NCI-H2171 (cell line): ENCODE data around the gene WBP2.
"Not testable (repeated sequence)": the region's sequence is repeated elsewhere in the genome, so short reads cannot be mapped to it uniquely, and the experiment has no call there.

Source experiments
- DNase-seq: peaks from one replicate; lab custom pipeline; 2025; lab: John Stamatoyannopoulos, UW

The WBP2 gene

DNA sequence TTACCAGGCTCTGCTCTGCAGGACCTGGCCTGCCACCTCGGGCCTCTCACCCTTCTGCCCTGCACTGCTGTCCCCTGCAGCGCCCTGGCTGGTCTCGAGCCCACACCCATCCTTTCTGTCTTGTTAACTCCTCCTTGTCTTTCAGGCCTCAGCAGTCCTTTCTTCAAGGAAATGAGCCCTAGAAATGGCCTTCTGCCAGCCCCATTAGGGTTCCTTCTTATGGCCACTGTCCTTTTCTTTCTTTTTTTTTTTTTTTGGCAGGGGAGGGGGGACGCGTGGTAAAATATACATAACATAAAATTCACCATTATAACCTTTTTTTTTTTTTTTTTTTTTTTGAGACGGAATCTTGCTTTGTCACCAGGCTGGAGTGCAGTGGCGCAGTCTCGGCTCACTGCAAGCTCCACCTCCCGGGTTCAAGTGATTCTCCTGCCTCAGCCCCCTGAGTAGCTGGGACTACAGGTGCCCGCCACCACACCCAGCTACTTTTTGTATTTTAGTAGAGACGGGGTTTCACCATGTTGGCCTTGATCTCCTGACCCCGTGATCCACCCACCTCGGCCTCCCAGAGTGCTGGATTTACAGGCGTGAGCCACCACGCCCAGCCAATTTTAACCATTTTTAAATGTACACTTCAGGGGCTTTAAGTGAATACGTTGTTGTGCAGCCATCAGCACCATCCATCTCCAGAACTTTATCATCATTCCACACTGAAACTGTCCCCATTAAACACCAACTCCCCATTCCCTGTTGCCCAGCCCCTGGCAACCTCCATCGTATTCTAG is 10.5 kb upstream of the WBP2 start:
- not testable (repeated sequence) for DNase-seq

DNA sequence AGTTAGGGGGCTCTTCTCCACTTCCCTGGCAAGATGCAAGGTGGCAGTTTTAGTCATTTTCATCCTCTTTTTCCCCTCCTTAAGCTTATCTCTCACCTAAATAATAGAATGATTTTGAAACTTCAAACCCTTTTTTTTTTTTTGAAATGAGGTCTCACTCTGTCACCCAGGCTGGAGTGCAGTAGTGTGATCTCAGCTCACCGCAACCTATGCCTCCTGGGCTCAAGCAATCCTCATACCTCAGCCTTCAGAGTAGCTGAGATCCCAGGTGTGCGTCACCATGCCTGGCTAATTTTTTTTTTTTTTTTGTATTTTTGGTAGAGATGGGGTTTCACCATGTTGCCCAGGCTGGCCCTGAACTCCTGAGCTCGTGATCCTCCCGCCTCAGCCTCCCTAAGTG is 9.8 kb upstream of the WBP2 start:
- not testable (repeated sequence) for DNase-seq

DNA sequence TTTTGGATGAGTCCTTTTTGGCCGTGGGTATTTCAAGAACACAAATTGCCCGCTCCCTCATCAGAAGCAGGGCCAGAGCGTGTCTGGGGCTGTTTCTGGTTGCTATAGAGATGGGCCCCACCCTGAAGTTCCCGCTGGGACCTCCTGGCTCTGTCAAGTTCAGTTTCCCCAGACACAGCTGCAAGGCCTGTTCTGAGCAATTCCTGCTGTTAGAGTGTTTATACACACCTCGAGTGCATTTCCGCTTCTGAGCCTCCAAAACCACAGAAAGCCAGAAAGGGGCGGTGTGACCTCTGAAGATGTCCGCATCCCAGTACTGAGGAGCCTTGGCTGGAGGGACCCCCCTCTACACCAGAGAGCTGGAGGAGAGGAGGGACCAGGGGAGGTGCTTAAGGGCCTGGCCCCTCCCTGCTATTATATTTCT is 9.3 kb upstream of the WBP2 start:
- DNase-seq = peak; percentile 48

DNA sequence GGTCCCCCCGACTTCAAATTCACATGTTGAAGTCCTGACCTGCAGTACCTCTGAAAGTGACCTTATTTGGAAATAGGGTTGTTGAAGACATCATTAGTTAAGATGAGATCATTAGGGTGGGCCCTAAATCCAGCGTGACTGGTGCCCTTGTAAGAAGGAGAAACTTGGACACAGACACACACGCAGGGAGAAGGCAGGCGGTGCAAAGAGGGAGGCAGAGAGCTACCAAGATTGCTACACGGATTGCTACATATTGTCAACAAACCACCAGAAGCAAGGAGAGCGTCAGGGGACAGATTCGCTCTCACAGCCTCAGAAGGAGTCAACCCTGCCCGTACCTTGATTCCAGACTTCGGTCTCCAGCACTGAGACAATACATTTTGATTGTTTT is 6.8 kb upstream of the WBP2 start:
- no peak for DNase-seq

DNA sequence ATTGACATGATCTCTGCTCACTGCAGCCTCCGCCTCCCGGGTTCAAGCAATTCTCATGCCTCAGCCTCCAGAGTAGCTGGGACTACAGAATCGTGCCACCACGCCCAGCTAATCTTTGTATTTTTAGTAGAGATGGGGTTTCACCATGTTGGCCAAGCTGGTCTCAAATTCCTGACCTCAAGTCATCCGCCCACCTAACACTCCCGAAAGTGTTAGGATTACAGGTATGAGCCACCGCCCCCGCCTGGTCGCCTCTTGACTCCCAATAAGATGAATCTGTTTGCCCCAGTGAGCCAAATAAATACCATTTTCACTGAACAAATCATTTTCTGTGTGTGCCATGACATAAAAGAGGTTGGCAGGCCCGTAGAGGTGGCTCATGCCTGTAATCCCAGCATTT is 4.2 kb upstream of the WBP2 start:
- DNase-seq = not testable (repeated sequence)

DNA sequence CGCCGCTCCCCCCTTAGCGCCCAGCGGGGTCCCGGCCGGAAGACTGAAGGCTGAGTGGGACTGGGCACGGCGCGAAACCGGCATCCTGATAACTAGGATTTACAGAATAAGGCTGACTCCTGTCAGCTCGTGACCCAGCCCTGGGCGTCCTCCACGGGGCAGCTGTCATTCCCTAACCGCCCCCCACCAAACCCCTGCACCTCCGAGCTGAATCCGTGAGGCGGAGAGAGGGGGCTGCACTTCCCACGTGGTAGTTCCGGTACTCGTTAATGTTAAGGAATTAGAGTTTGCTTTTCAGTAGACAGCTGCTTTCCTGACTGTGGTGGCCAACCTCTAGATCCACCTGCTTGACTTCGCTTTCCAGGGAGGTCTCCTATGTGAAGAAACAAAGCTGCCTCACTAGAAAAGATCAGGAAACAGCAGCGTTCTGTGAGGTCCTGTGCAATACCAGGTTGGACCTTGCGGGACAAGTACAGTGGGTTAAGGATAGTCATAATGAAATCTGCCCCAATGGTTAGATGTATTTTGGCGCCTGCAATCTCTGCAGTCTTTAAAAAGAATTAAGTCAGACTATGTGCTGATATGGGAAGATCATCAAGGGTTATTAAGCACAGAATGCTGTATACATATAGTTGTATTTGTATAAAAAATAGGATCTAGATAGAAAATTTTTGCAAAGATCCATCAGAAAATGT is 1.1 kb upstream of the WBP2 start:
- DNase-seq = no peak

DNA sequence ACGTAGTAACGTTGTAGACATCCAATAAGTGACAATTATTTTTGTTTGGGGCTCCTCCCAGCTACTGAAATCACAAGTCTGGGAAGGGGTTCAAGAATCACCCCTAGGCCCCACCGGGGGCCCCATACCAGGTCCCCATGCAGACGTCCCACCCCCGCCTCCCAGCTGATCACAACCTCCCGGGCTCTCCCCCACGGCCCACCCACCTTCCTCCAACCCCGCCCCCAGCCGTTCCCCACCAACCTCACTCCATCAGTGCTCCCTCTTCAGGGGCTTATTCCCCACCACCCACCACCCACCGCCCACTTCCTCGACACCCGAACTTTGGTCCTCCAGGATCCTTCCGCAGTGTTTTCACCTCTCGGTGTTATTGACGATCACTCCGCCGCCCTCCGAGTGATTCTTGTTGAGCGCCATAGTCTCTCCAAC is 240 bp downstream of the WBP2 start:
- DNase-seq = no peak

DNA sequence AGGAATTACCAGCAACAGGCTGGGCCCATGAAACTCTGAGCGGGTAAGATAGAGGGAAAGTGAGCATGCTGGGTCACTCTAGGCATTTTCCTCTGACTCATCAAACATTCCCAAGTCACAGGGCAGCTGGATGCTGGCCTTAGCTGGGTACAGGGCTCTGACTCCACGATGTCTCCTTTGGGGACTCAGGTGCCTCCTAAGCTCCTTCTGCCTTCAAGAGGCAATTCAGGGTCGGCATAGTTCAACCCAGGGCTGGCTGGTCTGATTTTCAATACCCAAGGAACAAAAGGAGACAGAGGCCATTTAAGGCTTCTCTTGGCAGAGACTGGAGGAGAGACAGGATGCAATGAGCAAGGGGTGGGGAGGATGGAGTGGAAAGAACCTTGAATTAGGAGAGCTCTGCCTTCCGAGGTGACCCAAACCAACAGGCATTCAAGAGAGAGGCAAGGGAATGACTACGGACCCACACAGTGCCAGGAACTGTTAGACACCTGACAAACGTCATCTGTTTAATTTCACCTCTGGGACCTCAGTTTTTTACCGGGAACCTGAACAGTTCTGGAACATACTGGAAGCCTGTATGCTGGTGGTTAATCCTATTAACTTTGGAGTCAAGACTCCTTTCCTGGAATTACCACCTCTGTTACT is 910 bp downstream of the WBP2 start:
- DNase-seq = no peak

DNA sequence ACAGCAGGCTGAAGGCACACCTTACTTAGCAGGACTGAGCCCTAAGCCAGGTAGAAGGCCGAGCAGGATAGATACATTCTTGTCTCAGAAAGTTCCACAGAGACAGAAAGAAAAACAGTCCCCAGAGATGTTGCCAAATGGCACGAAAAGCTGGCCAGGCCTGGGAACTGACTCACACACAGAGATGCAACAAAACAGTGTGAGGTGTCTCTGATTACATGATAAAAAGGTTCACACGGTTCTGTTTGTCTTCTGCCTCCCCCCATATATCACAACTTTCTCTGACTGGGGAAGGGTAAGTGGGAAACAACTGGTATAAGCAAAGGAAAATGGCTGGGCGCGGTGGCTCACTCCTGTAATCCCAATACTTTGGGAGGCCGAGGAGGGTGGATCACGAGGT is 1.7 kb downstream of the WBP2 start:
- DNase-seq = no peak

DNA sequence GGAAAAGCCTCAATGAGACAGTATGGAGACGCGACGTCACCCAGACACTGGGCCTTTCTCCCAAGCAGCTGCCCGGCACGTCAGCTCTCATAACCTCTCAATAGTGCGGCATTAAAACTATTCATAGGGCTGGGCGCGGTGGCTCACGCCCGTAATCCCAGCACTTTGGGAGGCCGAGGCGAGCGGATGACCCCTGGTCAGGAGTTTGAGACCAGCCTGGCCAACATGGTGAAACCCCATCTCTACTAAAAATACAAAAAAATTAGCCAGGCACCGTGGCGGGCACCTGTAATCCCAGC is 3.5 kb downstream of the WBP2 start:
- DNase-seq = not testable (repeated sequence)

DNA sequence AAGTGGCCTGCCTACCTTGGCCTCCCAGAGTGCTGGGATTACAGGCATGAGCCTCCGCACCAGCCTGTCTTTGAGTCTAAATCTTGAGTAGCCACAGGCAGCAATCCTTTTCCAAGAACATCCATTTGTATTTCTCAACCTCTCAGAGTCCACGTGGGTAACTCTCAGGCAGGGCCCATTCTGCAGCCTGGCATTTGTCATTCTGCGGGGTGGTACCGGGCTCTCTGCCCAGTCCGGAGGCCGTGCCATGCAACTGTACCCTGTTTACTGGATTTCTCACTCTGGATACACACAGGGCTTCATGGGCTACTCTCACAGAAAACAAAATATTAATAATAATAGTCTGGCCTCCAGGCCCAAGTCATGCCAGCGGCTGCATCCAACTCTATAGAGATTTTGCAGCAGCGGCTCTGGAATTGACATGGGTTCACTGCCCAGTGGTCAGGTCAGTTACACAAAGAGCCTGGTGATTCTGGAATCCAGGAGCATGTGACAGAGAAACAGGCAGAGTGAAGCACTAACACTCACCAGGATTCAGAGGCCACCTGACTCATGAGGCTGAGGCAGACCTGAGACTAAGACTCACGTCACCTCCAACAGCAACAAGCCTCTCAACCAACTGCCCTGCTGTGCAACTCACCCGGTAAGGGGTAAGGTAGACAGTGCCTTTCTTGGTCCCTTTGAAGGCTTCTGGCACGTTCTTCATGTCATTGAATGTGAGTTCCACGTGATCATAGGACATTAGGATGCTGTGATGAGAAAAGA is 4.0 kb downstream of the WBP2 start:
- no peak for DNase-seq

DNA sequence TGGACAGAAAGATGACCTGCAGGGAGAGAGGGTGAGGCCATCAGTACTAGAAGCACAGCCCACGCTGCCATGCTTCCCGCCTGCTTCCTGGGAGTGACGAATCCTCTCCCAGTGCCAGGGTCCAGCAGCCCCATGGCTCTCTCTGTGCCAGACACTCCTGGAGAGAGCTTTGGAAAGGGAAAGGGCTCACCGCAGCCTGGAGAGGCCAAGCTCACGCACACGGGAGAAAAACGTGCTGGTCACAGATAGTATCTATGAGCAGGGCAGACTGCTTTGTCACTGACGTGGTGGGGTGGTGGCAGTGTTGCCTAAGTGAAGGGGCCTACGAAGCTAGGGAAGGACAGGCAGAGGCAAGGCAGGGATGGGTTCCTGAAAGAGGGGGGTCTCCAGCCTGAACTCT is 5.4 kb downstream of the WBP2 start:
- no peak for DNase-seq

DNA sequence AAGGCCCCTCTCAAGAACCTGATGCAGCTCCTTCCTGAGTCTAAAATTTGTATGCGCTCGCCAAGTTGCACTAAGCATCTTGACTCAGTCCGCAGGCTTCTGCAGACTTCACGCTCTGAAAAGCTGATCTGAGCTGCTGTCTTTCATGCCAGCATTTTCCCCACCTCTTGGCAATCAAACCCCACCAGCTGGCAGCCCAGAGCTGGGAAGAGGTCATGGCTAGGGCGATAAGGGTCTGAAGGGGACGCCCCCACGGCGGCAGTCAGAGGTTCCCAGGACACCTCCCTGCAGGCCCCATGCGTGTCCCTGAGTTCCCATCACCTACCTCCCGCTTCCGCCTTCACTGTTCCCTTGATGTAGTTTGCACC is 5.9 kb downstream of the WBP2 start:
- DNase-seq = no peak

DNA sequence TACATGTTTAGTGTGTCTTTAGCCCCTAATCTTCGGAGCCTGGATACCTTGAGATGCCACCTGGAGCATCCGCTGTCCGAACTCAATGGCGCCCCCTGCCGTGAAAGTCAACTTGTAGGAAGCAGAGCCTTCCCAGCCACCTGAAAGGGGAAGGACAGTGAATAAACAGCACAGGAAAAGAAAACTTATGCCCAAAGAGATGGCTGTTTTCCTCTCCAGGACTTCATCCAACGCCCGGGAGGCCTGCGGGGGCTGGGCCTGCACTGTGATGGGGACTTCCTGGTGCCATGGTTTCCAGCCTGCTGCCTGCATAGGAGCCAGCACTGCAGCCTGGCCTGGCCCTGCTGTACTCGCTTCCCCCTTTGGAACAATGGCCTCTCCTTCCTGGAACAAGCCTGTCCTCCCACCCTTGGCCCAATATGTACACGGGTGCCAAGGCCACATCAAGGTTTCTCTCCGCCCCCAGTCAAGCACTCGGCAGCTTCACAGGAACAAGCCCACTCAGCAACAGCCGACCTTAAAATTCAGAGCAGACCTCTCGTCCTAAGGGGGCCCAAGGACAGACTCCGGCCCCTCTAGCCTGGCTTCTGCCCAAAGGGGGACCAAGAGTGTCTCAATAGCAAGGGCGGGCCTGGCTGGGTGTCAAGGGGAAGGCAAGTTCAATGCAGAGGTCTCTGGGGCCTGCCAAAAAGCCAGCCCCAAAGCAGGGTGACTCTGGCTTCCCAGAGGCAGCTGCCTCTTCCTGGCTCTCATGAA is 6.4 kb downstream of the WBP2 start:
- DNase-seq = peak; percentile 13

DNA sequence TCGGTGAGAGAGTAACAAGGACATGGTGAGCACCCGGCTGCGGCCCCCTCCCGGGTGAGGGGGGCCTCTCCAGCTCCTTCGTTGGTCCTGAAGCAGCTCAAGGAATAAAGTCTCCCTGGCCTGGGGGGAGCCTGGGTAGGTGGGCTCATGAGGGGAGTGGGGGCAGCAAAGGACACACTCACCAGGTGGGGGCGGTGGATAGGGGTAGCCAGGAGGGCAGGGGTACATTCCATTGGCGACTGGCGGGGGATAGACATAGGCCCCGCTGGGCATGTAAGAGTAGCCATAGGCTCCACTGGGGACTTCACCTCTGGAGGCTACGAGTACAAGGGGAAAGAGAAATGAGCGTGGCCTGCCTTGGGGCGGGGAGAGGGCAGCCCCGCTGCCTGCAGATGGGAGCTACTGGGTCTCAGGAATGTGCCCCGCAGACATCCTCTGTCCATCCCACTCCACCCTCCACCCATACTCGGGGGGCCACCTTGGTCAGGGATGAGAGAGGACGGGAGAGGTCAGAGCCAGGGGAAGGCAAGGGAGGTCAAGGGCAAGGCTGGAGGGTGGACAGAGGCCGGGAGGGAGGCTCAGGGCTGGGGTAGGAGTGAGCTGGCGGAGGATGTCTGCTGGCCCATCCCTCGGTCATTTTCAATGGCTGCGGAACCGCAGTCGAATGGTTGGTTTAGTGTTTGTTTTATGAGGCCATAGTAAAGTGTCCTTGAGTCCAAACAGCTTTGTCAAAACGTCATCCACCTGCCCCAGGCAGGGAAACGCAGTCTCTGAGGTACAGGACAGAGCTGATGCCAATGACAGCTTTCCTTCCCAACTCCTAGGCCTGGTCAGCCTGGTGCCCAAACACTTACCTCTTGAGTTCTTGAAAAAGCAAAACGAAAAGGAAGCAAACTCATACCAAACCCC is 7.3 kb downstream of the WBP2 start:
- DNase-seq = no peak

DNA sequence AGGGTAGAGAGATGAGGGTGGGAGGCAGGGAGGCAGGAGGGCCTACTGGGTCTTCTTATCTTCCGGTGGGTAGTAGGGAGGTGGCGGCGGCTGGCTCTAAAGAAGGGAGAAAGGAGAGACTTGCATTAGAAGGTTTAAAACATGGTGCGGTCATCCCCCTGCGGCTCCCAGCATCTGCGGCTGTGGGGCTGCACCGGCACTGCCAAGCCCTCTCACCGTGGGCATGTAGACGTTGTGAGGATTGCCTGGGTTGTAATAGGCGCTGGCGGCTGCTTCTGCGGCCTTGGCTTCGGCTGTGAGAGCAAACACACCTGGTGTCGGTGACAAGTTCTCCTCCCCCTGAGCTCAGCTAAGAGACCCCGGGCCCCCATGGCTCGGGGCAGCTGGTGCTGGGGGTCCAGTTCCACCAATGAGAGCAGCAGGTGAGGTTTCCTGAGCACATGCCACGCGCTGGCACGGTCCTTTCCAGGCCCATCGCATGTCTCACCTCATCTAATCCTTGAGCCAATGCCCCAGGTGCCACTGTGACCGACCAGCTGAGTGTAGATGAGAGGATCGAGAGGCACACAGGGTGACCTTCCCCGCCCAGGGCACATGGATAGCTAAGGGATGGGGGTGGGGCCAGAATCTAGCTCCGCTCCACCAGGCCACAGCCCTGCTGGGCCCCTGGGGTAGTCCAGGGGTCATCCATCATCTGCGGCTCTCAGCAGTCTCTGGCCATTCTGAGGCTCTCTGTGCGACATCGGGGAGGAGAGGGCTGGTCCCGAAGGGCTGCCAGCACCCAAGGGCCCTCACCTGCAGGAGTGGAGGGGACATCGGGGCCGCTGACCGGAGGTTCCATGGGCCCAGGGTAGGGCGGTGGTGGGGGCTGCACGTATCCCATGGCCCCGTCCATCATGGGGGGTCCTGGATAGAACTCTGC is 8.2 kb downstream of the WBP2 start:
- DNase-seq = no peak

DNA sequence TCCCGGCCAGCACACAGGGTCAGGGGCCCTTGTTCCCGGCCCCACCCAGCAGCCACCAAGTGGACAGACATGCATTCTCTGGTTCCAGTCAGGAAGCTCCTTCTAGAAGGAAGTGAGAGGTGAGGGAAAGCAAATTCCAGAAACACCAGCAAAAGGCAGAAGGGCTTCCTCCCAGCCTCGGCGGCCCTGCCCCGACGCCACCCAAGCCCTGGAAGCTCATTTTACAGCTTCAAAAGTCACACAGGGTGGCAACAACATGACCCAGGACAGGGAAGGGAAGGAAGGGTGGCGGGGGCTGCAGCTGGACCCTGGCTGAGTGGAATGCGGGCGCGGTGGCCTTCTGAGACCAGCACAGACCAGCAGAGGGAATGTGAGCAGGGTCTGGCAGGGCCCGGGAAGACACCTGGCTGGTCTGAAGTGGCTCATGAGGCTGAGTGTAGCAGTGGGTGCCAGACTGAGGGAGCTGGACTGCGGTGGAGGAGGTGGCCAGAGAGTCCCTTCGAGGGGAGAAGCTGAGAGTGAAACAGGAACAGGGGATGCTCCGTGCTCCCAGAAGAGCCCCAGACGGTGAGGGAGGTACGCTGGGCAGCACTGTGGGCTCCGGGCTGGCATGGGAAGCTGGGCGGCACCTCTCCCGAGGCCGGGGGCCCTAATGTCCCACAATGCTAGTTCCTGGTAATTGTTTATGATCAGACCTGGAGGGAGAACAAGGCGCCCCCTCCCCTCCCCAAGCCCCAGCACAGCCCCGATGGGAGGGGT is 9.0 kb downstream of the WBP2 start:
- DNase-seq = no peak

DNA sequence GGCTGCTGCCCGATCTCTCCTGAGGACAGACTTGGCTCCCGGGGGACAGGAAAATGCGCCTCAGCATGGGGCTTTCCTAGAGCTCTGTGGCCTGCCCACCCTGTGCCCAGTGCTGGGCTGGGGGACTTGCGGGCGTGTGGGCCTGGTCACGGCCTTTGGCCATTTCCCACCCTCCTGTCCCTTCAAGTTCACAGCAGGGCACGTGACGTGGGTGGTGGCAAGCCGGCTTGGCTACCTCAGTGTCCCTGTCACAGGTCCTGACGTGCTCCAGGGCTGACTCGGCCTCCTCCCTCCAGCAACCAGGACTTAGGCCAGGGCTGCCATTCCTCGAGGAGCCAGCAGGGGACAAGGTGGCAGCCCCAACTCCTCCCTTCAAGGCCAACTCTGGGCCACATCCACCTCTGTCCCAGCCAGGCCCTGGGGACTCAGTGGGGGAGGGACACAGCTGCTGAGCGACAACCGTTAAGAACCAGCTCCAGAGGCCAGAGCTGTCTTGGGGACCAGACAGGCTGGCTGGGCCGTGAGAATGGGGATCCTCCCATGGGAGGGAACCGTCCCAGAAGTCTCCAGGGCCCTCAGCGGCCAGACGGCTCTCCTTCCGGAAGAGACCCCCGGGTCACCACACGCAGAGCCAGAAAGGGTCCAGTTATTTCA is 9.9 kb downstream of the WBP2 start:
- peak; percentile 30 for DNase-seq
